Upper lobe of right lung (tissue), 1 donor: ENCODE data around the gene LAMA5. TPM values are rescaled to one million over a fixed set of nuclear protein-coding genes. Genes with fewer than 3 reads are reported as not detected.

Experiments
- ATAC-seq: fragments of 200-7000 bp; cut with Tn5 transposase; one replicate; pipeline ENCODE4 v1.9.1; 2020; ENCODE audit warnings: mild to moderate bottlenecking, moderate library complexity
- DNase-seq: peaks from one replicate; pipeline ENCODE4 v3.0.0-alpha.2; 2020
- H3K27ac ChIP-seq: fragments of 200-600 bp; one replicate; pipeline ENCODE4 v1.8.0; 2022
- H3K27me3 ChIP-seq: fragments of 200-600 bp; one replicate; pipeline ENCODE4 v1.8.0; 2022; ENCODE audit warnings: mild to moderate bottlenecking
- H3K36me3 ChIP-seq: fragments of 200-600 bp; one replicate; pipeline ENCODE4 v1.8.0; 2022
- H3K4me1 ChIP-seq: fragments of 200-600 bp; one replicate; pipeline ENCODE4 v1.8.0; 2022
- H3K4me3 ChIP-seq: fragments of 200-600 bp; one replicate; pipeline ENCODE4 v1.8.0; 2022; ENCODE audit warnings: mild to moderate bottlenecking
- H3K9me3 ChIP-seq: fragments of 200-600 bp; one replicate; pipeline ENCODE4 v1.8.0; 2022
- intact Hi-C: fragments of 100-400 bp; cut with DNase I; formaldehyde crosslinking; loops from one replicate; pipeline ENCODE4 v1.11.0; 2022
- total RNA-seq: library from RNA; stranded (reverse); fragmentation: NEBNext Ultra II Directional; extraction: Animal tissue kit (Norgen Biotek cat#: 25700); gene quantifications from one replicate; pipeline ENCODE4 v1.2.1, GENCODE V29; 2021
- TF ChIP-seq, protein P1 (sequence below): fragments of 200-600 bp; IDR thresholded peaks from one replicate; pipeline ENCODE4 v1.8.0; 2022; ENCODE audit warnings: antibody characterized with exemption
- donor health status: DM: no; HTN: yes; CAD: no; lungs with severe emphysema.

Gene LAMA5
- total RNA-seq, 1 donor from 2014 or later: 279 TPM

DNA sequence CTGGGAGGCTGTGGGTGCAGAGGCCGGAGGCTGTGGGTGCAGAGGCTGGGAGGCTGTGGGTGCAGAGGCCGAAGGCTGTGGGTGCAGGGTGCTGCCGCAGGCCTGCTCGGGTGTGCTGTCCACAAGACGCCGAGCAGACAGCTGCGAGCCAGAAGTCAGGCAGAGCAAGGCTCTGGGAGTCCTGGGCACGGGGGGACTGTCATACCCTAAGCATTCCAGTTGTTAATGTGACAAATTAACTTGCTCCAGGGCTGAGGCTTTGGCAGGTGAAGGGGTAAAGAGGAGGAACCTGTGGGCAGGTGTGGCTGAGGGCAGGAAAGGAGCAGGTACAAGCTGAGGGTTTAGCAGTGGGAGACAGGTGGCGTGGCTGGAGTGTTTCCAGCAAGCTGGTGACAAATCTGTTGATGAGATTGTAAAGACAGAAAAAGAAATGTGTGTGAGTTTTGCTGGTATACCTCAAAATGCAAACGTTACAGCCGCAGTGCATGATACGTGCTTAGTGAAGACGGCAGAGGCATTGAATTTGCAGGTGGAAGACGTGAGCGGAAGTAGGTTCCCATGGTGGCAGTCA lies 78.5 kb downstream of the LAMA5 start:
- Histone ChIP-seq H3K4me3 (no peak overlapping the region), H3K36me3 (peaks cover 78% of the 10 kb centered on the region), H3K9me3 (no peaks in the 10 kb centered on the region), H3K27me3 (no peaks in the 10 kb centered on the region), H3K4me1 (no peaks in the 10 kb centered on the region), H3K27ac (no peak overlapping the region)
- intact Hi-C loops: no loop called here
- DNase-seq (no peak), ATAC-seq (no peak)
- TF ChIP-seq, protein P1, sequence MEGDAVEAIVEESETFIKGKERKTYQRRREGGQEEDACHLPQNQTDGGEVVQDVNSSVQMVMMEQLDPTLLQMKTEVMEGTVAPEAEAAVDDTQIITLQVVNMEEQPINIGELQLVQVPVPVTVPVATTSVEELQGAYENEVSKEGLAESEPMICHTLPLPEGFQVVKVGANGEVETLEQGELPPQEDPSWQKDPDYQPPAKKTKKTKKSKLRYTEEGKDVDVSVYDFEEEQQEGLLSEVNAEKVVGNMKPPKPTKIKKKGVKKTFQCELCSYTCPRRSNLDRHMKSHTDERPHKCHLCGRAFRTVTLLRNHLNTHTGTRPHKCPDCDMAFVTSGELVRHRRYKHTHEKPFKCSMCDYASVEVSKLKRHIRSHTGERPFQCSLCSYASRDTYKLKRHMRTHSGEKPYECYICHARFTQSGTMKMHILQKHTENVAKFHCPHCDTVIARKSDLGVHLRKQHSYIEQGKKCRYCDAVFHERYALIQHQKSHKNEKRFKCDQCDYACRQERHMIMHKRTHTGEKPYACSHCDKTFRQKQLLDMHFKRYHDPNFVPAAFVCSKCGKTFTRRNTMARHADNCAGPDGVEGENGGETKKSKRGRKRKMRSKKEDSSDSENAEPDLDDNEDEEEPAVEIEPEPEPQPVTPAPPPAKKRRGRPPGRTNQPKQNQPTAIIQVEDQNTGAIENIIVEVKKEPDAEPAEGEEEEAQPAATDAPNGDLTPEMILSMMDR: no peak

DNA sequence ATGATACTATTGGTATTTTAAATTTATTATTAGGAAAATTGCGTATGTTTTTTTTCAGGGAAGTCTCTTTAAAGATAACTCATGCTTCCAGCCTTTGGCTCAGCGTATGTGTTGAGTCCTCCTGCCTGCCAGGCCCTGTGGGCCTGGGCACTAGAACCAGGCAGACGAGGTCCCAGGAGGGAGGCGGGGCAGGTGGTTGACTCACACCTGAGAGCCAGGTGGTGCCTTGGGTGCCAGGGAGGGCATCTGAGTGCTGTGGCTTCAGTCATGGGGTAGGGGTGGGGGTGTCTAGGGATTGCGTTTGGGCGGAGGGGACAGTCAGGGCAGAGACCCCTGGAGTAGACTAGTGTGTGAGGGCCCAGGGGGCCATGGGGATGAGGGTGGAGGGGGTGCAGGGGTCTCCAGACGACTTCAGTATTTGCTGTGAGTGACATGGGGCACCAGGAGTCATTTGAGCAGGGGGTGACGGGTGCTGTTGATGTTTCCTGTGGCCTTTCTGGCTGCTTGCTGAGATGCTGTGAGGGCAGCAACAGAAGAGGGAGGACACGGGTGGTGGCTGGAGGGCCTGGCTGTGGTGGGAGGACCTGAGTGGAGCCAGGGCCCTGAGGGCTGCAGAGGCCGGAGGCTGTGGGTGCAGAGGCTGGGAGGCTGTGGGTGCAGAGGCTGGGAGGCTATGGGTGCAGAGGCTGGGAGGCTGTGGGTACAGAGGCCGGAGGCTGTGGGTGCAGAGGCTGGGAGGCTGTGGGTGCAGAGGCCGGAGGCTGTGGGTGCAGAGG lies 79.2 kb downstream of the LAMA5 start:
- H3K36me3 ChIP-seq: peaks cover 78% of the 10 kb centered on the region
- H3K9me3 ChIP-seq: no peaks in the 10 kb centered on the region
- intact Hi-C loops: no loop called here
- ATAC-seq (no peak), DNase-seq (no peak)
- H3K4me3 ChIP-seq: no peak overlapping the region
- no peak overlapping the region for H3K27ac ChIP-seq
- peaks cover 3% of the 10 kb centered on the region for H3K4me1 ChIP-seq
- TF ChIP-seq, protein P1: no peak
- H3K27me3 ChIP-seq: no peaks in the 10 kb centered on the region

DNA sequence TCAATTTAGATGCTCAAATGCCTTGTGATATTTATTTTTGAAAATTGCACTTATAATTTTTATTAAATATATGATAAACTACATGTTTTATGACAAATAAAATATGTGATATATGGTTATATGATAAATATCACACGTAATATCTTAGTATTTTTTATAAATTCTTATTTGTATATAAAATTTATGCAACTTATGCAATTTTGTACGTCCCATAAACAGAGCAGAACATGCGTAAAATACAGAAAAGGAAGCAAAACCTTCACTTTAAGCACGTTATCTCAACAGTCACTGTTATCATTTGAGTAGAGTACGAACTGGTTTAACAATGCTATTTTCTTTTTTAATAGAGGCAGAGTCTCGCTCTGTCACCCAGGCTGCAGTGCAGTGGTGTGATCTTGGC lies 80.0 kb downstream of the LAMA5 start:
- intact Hi-C loops: no loop called here
- TF ChIP-seq, protein P1: no peak
- H3K36me3 ChIP-seq: peaks cover 79% of the 10 kb centered on the region

DNA sequence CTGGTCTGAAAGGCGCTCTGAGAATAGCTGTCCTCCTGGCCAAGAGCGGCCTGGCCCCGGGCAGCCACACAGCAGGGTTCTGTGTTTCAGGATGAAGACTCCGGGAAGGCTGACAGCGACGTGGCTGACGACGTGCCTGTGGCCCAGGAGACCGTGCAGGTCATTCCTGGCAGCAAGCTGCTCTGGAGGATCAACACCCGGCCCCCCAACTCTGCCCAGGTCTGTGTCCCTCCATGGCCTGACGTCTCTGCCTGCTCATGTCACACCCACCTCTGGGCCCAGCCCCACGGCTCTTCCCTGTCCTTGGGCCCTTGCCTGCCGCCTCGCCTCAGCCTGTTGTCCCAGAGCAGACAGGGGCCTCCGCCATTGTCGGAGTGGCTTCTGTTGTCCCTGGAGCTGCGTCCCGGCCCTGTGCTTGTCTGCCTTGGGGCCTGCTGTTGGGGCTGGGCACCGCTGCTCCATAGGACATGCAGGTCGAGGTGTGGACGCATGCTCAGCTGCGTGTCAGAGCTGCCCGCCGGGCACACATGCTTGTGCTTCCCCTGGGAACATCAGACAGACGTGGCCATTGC lies 80.5 kb downstream of the LAMA5 start:
- Histone ChIP-seq H3K27ac (no peak overlapping the region), H3K27me3 (no peaks in the 10 kb centered on the region), H3K4me1 (peaks cover 3% of the 10 kb centered on the region), H3K36me3 (peaks cover 79% of the 10 kb centered on the region), H3K9me3 (no peaks in the 10 kb centered on the region), H3K4me3 (no peak overlapping the region)
- DNase-seq: no peak
- TF ChIP-seq, protein P1: no peak
- ATAC-seq: no peak
- intact Hi-C loops: no loop called here

More for the DNA sequence above, 80.0 kb downstream of the LAMA5 start:
- no peaks in the 10 kb centered on the region for H3K27me3 ChIP-seq
- no peak overlapping the region for H3K27ac ChIP-seq
- H3K4me3 ChIP-seq: no peak overlapping the region
- no peak for DNase-seq
- no peak for ATAC-seq
- peaks cover 3% of the 10 kb centered on the region for H3K4me1 ChIP-seq
- H3K9me3 ChIP-seq: no peaks in the 10 kb centered on the region

DNA sequence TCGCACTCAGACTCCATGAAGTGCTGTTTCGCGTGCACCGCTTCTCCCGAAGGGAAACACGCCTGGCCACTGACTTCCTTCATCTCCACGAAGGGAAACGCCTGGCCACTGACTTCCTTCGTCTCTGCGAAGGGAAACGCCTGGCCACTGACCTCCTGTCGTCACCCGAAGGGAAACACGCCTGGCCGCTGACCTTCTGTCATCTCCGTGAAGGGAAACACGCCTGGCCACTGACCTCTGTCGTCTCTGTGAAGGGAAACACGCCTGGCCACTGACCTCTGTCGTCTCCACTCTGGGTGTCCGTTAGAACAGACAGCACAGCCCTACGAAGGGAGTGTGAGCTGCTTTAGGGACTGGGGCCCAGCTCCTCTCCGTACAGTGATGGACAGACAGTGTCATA lies 81.4 kb downstream of the LAMA5 start:
- H3K4me1 ChIP-seq: peaks cover 3% of the 10 kb centered on the region
- no peak for ATAC-seq
- no peak overlapping the region for H3K27ac ChIP-seq
- no peaks in the 10 kb centered on the region for H3K9me3 ChIP-seq
- TF ChIP-seq, protein P1: no peak
- H3K27me3 ChIP-seq: no peaks in the 10 kb centered on the region
- DNase-seq: no peak
- peaks cover 80% of the 10 kb centered on the region for H3K36me3 ChIP-seq
- intact Hi-C loops: no loop called here
- H3K4me3 ChIP-seq: no peak overlapping the region
